Heart right ventricle (tissue), 16 donors: Measurements from ENCODE around the gene BPIFB4. TPM values are rescaled to one million over a fixed set of nuclear protein-coding genes. Genes with fewer than 3 reads are reported as not detected.
A peak's percentile ranks its signal among the peaks of the same experiment; 100 is the strongest.
"Not testable (repeated sequence)": the region's sequence is repeated elsewhere in the genome, so short reads cannot be mapped to it uniquely, and the experiment has no call there.

ENCODE experiments used
- ATAC-seq, 8 donors: fragments of 200-7000 bp; cut with Tn5 transposase; one replicate each; pipeline ENCODE4 v1.9.1; 2020; ENCODE audit warnings: mild to moderate bottlenecking in 8 of 8, moderate library complexity in 8 of 8, moderate number of reproducible peaks in 1 of 8
- DNase-seq, 2 donors: peaks; one replicate each; pipeline ENCODE4 v3.0.0-alpha.2; 2020
- H3K27ac ChIP-seq, 10 donors: fragments of 200-600 bp; sonication (generic) in 2 of 10; one replicate each; pipeline versions ENCODE4 v1.5.0 to v1.8.0; 2020 to 2022; ENCODE audit warnings: mild to moderate bottlenecking in 3 of 10
- H3K27me3 ChIP-seq, 7 donors: fragments of 200-600 bp; one replicate each; pipeline ENCODE4 v1.8.0; 2021 to 2022; ENCODE audit warnings: mild to moderate bottlenecking in 2 of 7
- H3K36me3 ChIP-seq, 9 donors: fragments of 200-600 bp; sonication (generic) in 1 of 9; one replicate each; pipeline versions ENCODE4 v1.5.0 to v1.8.0; 2020 to 2022; ENCODE audit warnings: mild to moderate bottlenecking in 2 of 9
- H3K4me1 ChIP-seq, 9 donors: fragments of 200-600 bp; sonication (generic) in 1 of 9; one replicate each; pipeline versions ENCODE4 v1.5.0 to v1.8.0; 2020 to 2022; ENCODE audit warnings: mild to moderate bottlenecking in 4 of 9
- H3K4me3 ChIP-seq, 10 donors: fragments of 200-600 bp; sonication (generic) in 2 of 10; one replicate each; pipeline versions ENCODE4 v1.5.0 to v1.8.0; 2020 to 2022; ENCODE audit warnings: mild to moderate bottlenecking in 7 of 10, moderate library complexity in 2 of 10
- H3K9me3 ChIP-seq, 11 donors: fragments of 200-600 bp in 10 of 11; sonication (generic) in 2 of 11; one replicate each; pipeline versions ENCODE4 v1.5.0 to v1.8.0; 2013 to 2022; ENCODE audit warnings: mild to moderate bottlenecking in 2 of 11, control low read depth in 1 of 11, moderate library complexity in 1 of 11
- WGBS, 2 donors: extraction: QIAGEN DNeasy Blood & Tissue Kit; methylation state at CpG; one replicate each; pipeline ENCODE4 v1.1.7; 2013; ENCODE audit warnings: inconsistent platforms in 1 of 2; 5-methylcytosine and 5-hydroxymethylcytosine counted together
- intact Hi-C, 10 donors: fragments of 100-400 bp; cut with DNase I; formaldehyde crosslinking; loops; one replicate each; pipeline versions ENCODE4 v1.11.1 to v1.14.2; 2022
- polyA plus RNA-seq, 2 donors: library from polyadenylated mRNA; stranded (reverse); fragments of 200-250 nt; gene quantifications; one replicate each; pipeline ENCODE4 v1.2.3, GENCODE V29; 2013
- total RNA-seq, 10 donors: library from RNA; stranded (reverse); fragmentation: NEBNext Ultra II Directional in 3 of 10; extraction: Animal tissue kit (Norgen Biotek cat#: 25700) in 3 of 10; gene quantifications; one replicate each; pipeline versions ENCODE4 v1.2.1 to v1.2.4, GENCODE V29; 2021 to 2023
- TF ChIP-seq, protein P1 (sequence below), 9 donors: fragments of 200-600 bp; sonication (generic) in 2 of 9; IDR thresholded peaks; one replicate each; pipeline versions ENCODE4 v1.5.0 to v1.8.0; 2021 to 2022; ENCODE audit warnings: antibody characterized with exemption in 9 of 9, mild to moderate bottlenecking in 5 of 9, moderate library complexity in 1 of 9
- donor health status: Arrhythmogenic right ventricular cardiomyopathy.
- donor health status: ischemic (EF 13 %, LVEDD 7.1; RV severe dilation, severe dysfunction).
- donor health status: healthy with polysubstance abuse.
- donor health status: DM: no; HTN: yes; CAD: no.
- donor health status: DM: no; HTN: no; CAD: no.
- donor health status: ischemic (EF 25% LVEDD 6.9; RV normal size, moderate dysfunction).
- donor health status: ischemic (EF 25% LVEDD 5.7; RV mildly dilated, moderate dysfunction).
- donor health status: healthy.
- donor health status: DM: yes; HTN: yes; CAD: no.
- donor health status: Ischemic cardiomyopathy.
- donor health status: ischemic (EF 35%, LVEDD 5.7; RV mildly dilated, moderate dysfunction).
- donor health status: nonischemic (EF 11% LVEDD 7.7; RV severe dilation, severe dysfunction).
- donor health status: DM: yes; HTN: yes; CAD: no.
- donor health status: PGD.
- donor health status: ischemic (EF 29% LVEDD 5.4; RV normal size, mild dysfunction).
- donor health status: nonischemic (EF 23%, LVEDD 6.1; RV moderate dilation, normal function).

The BPIFB4 gene
- total and polyA plus RNA-seq, 12 donors, result not detected

DNA sequence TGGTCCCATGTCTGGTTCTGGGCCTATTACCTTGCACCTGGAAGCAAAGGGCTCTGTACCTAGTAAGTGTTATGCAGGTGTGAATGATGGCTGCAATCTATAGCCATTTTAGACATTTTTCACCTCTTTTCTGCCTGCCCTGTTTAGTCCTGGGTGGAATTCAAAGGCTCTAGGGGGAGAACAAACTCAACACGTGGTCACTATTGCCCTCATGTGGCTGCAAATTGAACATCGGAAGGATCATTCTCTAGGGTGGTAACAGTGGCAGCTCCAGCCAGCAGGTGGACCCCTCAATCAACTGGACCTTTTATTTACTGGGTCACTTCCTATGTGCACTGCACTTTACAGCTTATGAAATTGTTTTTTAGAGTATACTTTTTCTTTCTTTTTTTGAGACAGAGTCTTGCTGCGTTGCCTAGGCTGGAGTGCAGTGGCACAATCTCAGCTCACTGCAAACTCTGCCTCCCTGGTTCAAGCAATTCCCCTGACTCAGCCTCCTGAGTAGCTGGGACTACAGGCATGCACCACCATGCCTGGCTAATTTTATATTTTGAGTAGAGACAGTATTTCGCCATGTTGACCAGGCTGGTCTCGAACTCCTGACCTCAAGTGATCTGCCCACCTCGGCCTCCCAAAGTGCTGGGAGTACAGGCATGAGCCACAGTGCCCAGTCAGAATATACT lies 16.6 kb downstream of the BPIFB4 start:
- TF ChIP-seq, protein P1, sequence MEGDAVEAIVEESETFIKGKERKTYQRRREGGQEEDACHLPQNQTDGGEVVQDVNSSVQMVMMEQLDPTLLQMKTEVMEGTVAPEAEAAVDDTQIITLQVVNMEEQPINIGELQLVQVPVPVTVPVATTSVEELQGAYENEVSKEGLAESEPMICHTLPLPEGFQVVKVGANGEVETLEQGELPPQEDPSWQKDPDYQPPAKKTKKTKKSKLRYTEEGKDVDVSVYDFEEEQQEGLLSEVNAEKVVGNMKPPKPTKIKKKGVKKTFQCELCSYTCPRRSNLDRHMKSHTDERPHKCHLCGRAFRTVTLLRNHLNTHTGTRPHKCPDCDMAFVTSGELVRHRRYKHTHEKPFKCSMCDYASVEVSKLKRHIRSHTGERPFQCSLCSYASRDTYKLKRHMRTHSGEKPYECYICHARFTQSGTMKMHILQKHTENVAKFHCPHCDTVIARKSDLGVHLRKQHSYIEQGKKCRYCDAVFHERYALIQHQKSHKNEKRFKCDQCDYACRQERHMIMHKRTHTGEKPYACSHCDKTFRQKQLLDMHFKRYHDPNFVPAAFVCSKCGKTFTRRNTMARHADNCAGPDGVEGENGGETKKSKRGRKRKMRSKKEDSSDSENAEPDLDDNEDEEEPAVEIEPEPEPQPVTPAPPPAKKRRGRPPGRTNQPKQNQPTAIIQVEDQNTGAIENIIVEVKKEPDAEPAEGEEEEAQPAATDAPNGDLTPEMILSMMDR (IDR thresholded peaks at IDR 0.05), result peak; percentile 37 to 74 (median 65)
- not testable (repeated sequence) for H3K36me3 ChIP-seq, H3K9me3 ChIP-seq, H3K4me1 ChIP-seq, H3K4me3 ChIP-seq, H3K27ac ChIP-seq
- peaks cover 0 to 19% (median 0%) of the 10 kb centered on the region in 7 donors for H3K27me3 ChIP-seq
- ATAC-seq, result peak; percentile 52 to 79 (median 65)
- peak in 1 of 2 donors; percentile 34 for DNase-seq
- 35 to 38% methylated on average over 6 of the region's 6 CpGs for WGBS, 2 donors
- intact Hi-C loops, result loop anchor here in 8 of 10 donors (1.0 to 10.0 kb wide), 9 partner anchors 193 to 421 kb away; partner anchors contain the start of gene C20orf203 (in 1 of the 8)

GRCh38 chr20:33097001-33097400 lies 17.6 kb downstream of the BPIFB4 start:
- Histone ChIP-seq H3K9me3 (no peaks in the 10 kb centered on the region), H3K27ac (no peak overlapping the region), H3K27me3 (peaks cover 0 to 9% (median 0%) of the 10 kb centered on the region in 7 donors), H3K36me3 (no peaks in the 10 kb centered on the region), H3K4me1 (no peaks in the 10 kb centered on the region), H3K4me3 (no peak overlapping the region)
- no peak for ATAC-seq
- TF ChIP-seq, protein P1 (IDR thresholded peaks at IDR 0.05), result no peak
- no peak for DNase-seq
- 45 to 50% methylated on average over 4 of the region's 4 CpGs for WGBS, 2 donors
- intact Hi-C loops, result loop anchor here in 8 of 10 donors (2.0 to 10.0 kb wide), 8 partner anchors 194 to 422 kb away; partner anchors contain the start of gene C20orf203 (in 1 of the 8)

GRCh38 chr20:33099843-33100538 lies 20.5 kb downstream of the BPIFB4 start:
- peaks cover 0 to 30% (median 4%) of the 10 kb centered on the region in 7 donors for H3K27me3 ChIP-seq
- H3K9me3 ChIP-seq, result no peaks in the 10 kb centered on the region
- H3K36me3 ChIP-seq, result no peaks in the 10 kb centered on the region
- intact Hi-C loops, result loop anchor here in 8 of 10 donors (5.0 to 10.0 kb wide), 6 partner anchors 195 to 425 kb away; partner anchors contain the start of gene C20orf203 (in 1 of the 8)
- no peak for ATAC-seq
- no peak for DNase-seq
- WGBS, 2 donors, result 61 to 73% methylated on average over 10 of the region's 10 CpGs
- H3K4me3 ChIP-seq, result no peak overlapping the region
- TF ChIP-seq, protein P1 (IDR thresholded peaks at IDR 0.05), result no peak
- H3K4me1 ChIP-seq, result no peaks in the 10 kb centered on the region
- H3K27ac ChIP-seq, result no peak overlapping the region

- peaks cover 0 to 6% (median 0%) of the 10 kb centered on the region in 9 donors for H3K4me1 ChIP-seq
- no peak overlapping the region for H3K4me3 ChIP-seq
- DNase-seq (no peak), ATAC-seq (no peak)
- 80 to 86% methylated on average over 3 of the region's 3 CpGs for WGBS, 2 donors
- TF ChIP-seq, protein P1 (IDR thresholded peaks at IDR 0.05), result no peak
- no peaks in the 10 kb centered on the region for H3K9me3 ChIP-seq
- H3K27ac ChIP-seq, result no peak overlapping the region
- H3K27me3 ChIP-seq, result peaks cover 0 to 25% (median 4%) of the 10 kb centered on the region in 7 donors
- intact Hi-C loops, result no loop called here
- H3K36me3 ChIP-seq, result no peaks in the 10 kb centered on the region
Observed at GRCh38 chr20:33103556-33103955, 24.1 kb downstream of the BPIFB4 start.
